Lung (tissue), 12 donors: Measurements from ENCODE around the gene ACOT12. TPM values are rescaled to one million over a fixed set of nuclear protein-coding genes. Genes with fewer than 3 reads are reported as not detected.

Experiments used
- ATAC-seq: fragments of 200-7000 bp; cut with Tn5 transposase; one replicate; pipeline ENCODE4 v1.9.1; 2020; ENCODE audit warnings: moderate number of reproducible peaks; ENCODE audit not compliant: insufficient read depth, low FRiP score
- DNase-seq, 3 donors: peaks; one replicate each; pipeline ENCODE4 v3.0.0-alpha.2; 2013 to 2017
- H3K27ac ChIP-seq, 2 donors: one replicate each; pipeline ENCODE4 v1.5.1; 2013; ENCODE audit warnings: mild to moderate bottlenecking in 2 of 2, moderate library complexity in 2 of 2, control low read depth in 1 of 2, inconsistent platforms in 1 of 2, low read depth in 1 of 2, low read length in 1 of 2
- H3K27me3 ChIP-seq, 3 donors: one replicate each; pipeline ENCODE4 v1.5.1; 2013; ENCODE audit warnings: low read length in 2 of 3; ENCODE audit not compliant: control insufficient read depth in 3 of 3, insufficient read depth in 3 of 3
- H3K36me3 ChIP-seq, 4 donors: one replicate each; pipeline ENCODE4 v1.5.1; 2013; ENCODE audit warnings: low read length in 4 of 4, mild to moderate bottlenecking in 1 of 4, moderate library complexity in 1 of 4; ENCODE audit not compliant: control insufficient read depth in 4 of 4, insufficient read depth in 4 of 4
- H3K4me1 ChIP-seq, 5 donors: one replicate each; pipeline ENCODE4 v1.5.1; 2013; ENCODE audit warnings: low read length in 5 of 5, mild to moderate bottlenecking in 2 of 5, moderate library complexity in 1 of 5; ENCODE audit not compliant: control insufficient read depth in 5 of 5, insufficient read depth in 5 of 5
- H3K4me3 ChIP-seq: one replicate; pipeline ENCODE4 v1.5.1; 2013; ENCODE audit warnings: mild to moderate bottlenecking, control low read depth, moderate library complexity
- H3K9ac ChIP-seq, 2 donors: one replicate each; pipeline ENCODE4 v1.5.1; 2013; ENCODE audit warnings: low read length in 2 of 2, control low read depth in 1 of 2; ENCODE audit not compliant: insufficient read depth in 1 of 2
- H3K9me3 ChIP-seq, 4 donors: one replicate each; pipeline ENCODE4 v1.5.1; 2013; ENCODE audit warnings: low read length in 3 of 4, mild to moderate bottlenecking in 1 of 4, moderate library complexity in 1 of 4; ENCODE audit not compliant: control insufficient read depth in 4 of 4, insufficient read depth in 3 of 4
- CTCF ChIP-seq: IDR thresholded peaks from 2 replicates; pipeline ENCODE4 v1.5.1; 2012; ENCODE audit warnings: mild to moderate bottlenecking; ENCODE audit errors: control extremely low read depth, extremely low read depth
- WGBS, 2 donors: extraction: QIAGEN DNeasy Blood & Tissue Kit; methylation state at CpG; one replicate each; pipeline ENCODE4 v1.1.7; 2013; 5-methylcytosine and 5-hydroxymethylcytosine counted together
- polyA plus RNA-seq, 2 donors: library from polyadenylated mRNA; stranded (reverse); fragments of 200-250 nt; gene quantifications; one replicate each; pipeline ENCODE4 v1.2.1, GENCODE V29; 2013
- total RNA-seq, 2 donors: library from RNA; depleted of rRNA in 1 of 2; stranded (reverse); fragments of >200 nt in 1 of 2; gene quantifications; one replicate each; pipeline ENCODE4 v1.2.1, GENCODE V29; 2014 to 2021
- donor health status: control.
- donor health status: control.
- donor health status: Bipolar disorder and iron deficiency.
- donor health status: healthy.
- donor health status: DM: yes; HTN: yes; CAD: no.

The ACOT12 gene
- total and polyA plus RNA-seq, 4 donors, result not detected

- no peak for TF ChIP-seq CTCF
- Histone ChIP-seq H3K4me1 (peaks cover 0 to 19% (median 9%) of the 10 kb centered on the region in 5 donors), H3K9ac (no peak overlapping the region), H3K36me3 (peaks cover 0 to 6% (median under 1%) of the 10 kb centered on the region in 4 donors), H3K9me3 (no peaks in the 10 kb centered on the region), H3K4me3 (no peak overlapping the region), H3K27me3 (no peaks in the 10 kb centered on the region), H3K27ac (no peak overlapping the region)
- DNase-seq, result peak; percentile 52 to 87 (median 79)
- WGBS, 2 donors, result 50 to 58% methylated on average over 3 of the region's 3 CpGs
- no peak for ATAC-seq
Measured at GRCh38 chr5:81426359-81427030, 32.6 kb upstream of the ACOT12 start.

- ATAC-seq (peak; percentile 60), DNase-seq (peak; percentile 17 to 79 (median 79))
- Histone ChIP-seq H3K9ac (no peak overlapping the region), H3K4me3 (no peak overlapping the region), H3K27ac (no peak overlapping the region), H3K9me3 (no peaks in the 10 kb centered on the region), H3K4me1 (peaks cover 0 to 19% (median 9%) of the 10 kb centered on the region in 5 donors), H3K27me3 (no peaks in the 10 kb centered on the region), H3K36me3 (peaks cover 0 to 6% (median 1%) of the 10 kb centered on the region in 4 donors)
- peak; percentile 51 for TF ChIP-seq CTCF
- WGBS, 2 donors, result 6 to 10% methylated on average over 2 of the region's 2 CpGs
Measured at GRCh38 chr5:81425569-81425968, 31.6 kb upstream of the ACOT12 start.

- Histone ChIP-seq H3K4me1 (peaks cover 0 to 19% (median 9%) of the 10 kb centered on the region in 5 donors), H3K9me3 (no peaks in the 10 kb centered on the region), H3K27ac (no peak overlapping the region), H3K9ac (no peak overlapping the region), H3K27me3 (no peaks in the 10 kb centered on the region), H3K4me3 (no peak overlapping the region), H3K36me3 (peaks cover 0 to 9% (median 3%) of the 10 kb centered on the region in 4 donors)
- TF ChIP-seq CTCF, result no peak
- ATAC-seq (no peak), DNase-seq (no peak)
- WGBS, 2 donors, result 95 to 98% methylated on average over 1 of the region's 1 CpG
Measured at GRCh38 chr5:81424728-81425127, 30.8 kb upstream of the ACOT12 start.
